Measurements from ENCODE around the gene GRIK3.

DNA sequence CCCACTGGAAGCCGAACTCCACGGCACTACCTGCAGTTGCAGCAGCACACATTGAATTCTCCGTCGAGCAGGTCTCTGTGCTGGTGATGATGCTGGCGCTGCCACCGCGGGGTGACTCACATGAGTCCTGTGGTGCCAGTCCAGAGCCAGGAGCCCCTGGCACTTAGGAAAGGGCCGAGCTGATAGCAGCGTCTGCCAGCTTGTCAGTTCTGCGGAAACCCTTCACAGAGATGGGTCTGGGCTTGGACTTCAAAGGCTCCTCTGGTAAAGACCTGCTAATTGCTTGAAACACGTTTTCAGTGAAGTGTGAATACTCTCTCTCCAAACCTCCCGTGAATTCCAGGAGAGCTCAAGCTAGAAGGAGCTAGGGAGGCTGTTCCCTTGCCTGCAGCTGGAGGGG is 92.2 kb downstream of the GRIK3 start:
- TF ChIP-seq CTCF (conservative IDR thresholded peaks at IDR 0.05) (no peak), ZFX (IDR thresholded peaks at IDR 0.05) (no peak)
